IPS-18c (cell line): ENCODE data around the gene GFOD1.
"Not testable (repeated sequence)": the region's sequence is repeated elsewhere in the genome, so short reads cannot be mapped to it uniquely, and the experiment has no call there.

Source experiments
- H3K4me3 ChIP-seq: 2 replicates; pipeline ENCODE4 v1.7.0; 2013; ENCODE audit warnings: low read depth, mild to moderate bottlenecking, low read length, moderate library complexity; ENCODE audit not compliant: insufficient read depth
- H3K9me3 ChIP-seq: one replicate; pipeline ENCODE4 v1.6.1; 2013; ENCODE audit warnings: mild to moderate bottlenecking, low read length, moderate library complexity; ENCODE audit not compliant: control insufficient read depth, insufficient read depth

Gene GFOD1

DNA sequence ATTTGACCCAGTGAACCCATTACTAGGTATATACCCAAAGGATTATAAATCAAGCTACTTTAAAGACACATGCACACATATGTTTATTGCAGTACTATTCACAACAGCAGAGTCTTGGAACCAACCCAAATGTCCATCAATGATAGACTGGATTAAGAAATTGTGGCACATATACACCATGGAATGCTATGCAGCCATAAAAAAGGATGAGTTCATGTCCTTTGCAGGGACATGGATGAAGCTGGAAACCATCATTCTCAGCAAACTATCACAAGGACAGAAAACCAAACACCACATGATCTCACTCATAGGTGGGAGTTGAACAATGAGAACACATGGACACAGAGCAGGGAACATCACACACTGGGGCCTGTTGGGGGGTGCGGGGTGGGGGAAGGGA, 98.2 kb downstream of the GFOD1 start:
- not testable (repeated sequence) for H3K9me3 ChIP-seq

DNA sequence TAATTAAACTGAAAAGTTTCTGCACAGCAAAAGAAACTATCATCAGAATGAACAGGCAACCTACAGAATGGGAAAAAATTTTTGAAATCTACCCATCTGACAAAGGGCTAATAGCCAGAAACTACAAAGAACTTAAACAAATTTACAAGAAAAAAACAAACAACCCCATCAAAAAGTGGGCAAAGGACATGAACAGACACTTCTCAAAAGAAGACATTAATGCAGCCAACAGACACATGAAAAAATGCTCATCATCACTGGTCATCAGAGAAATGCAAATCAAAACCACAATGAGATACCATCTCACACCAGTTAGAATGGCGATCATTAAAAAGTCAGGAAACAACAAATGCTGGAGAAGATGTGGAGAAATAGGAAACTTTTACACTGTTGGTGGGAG, 98.6 kb downstream of the GFOD1 start:
- not testable (repeated sequence) for H3K4me3 ChIP-seq, H3K9me3 ChIP-seq

More for the DNA sequence above, 98.2 kb downstream of the GFOD1 start:
- not testable (repeated sequence) for H3K4me3 ChIP-seq

DNA sequence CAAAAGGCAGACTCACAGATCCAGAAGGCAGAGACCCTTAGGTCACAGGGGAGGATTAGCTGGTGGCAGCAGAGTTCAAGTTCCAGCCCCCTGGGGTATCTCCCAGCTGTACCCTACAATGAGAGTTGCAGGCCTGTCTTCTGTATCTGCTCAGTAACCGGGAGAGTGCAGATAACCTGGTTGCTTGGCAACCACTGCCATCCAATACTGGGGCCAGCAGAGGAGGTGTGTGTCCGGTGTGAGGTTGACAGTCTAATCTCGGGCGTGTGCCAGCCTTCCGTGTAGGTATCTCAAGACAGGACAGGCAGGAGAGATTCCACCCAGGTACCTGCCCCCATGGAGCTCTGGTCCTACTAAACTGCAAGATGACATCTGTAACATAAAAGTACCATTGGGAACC, 102.4 kb downstream of the GFOD1 start:
- Histone ChIP-seq H3K9me3 (no peaks in the 10 kb centered on the region), H3K4me3 (no peak overlapping the region)

DNA sequence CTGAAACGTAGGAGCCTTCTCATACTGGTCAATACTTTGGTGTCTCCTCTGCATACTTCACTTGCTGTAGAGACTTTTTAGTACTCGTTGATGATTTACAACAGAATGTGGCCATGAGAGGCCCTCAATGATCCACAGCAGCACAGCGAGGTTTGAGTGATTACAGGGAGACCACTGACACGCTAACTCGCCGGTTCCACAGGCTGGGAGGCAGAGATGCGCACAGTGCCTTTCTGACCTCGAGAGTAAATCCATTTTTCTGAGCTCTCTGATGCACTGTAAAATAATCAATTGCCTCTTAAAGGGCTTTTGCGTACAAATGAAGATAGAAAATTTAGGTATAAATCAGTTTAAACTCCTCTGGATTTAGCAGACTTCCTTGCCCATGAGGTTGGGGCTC, 102.9 kb downstream of the GFOD1 start:
- H3K9me3 ChIP-seq = no peaks in the 10 kb centered on the region

DNA sequence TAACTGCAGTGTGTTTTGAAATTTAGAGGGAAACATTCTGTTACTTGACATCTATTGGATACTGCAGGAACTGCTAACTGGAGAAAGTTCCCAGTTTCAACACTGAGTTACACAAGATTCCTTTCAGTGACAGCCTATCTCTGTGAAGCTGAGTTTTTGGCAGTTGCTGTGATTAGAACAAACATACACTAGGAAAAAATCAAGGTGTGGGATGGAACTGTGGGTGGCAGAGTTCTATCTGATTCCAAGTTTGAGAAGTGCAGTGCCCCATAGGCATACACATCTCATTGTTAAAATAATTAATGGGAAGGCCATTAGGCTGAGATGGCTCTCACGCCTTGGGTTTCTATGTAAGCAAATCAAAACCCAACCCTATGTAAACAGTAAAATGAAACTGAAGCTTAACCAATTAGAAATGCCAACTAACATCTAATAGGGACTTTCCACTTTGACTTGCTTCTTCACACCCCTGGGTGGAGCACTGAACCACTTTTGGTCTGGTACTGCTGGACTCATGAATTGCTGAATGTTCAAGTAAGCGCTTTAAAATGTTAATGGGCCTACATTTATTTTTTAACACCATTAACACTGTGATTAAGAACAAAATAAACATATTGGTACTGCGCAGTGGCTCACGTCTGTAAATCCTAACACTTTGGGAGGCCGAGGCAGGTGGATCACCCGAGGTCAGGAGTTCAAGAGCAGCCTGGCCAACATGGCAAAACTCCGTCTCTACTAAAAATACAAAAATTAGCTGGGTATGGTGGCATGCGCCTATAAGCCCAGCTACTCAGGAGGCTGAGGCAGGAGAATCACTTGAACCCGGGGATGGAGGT, 103.9 kb downstream of the GFOD1 start:
- no peak overlapping the region for H3K4me3 ChIP-seq
- no peaks in the 10 kb centered on the region for H3K9me3 ChIP-seq

More for the DNA sequence above, 102.9 kb downstream of the GFOD1 start:
- no peak overlapping the region for H3K4me3 ChIP-seq

DNA sequence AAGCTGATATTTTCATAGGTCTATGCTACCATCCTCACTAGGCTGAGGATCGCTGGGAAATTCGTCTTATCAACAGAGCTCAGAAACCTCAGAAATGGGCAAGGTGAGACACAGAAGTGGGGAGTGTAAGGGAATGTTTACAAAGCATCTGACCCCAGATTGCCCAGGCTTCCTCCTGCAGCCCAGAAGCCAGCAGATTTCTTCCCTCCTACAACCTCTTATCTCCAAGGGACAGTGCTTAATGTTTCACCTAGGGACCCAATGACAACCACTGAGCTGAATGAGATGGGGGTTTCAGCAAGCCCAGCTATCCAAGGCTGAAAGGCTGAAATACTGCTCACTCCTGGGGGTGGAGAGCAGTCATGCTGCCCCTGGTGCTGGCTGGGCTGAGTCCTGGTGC, 106.6 kb downstream of the GFOD1 start:
- Histone ChIP-seq H3K9me3 (no peaks in the 10 kb centered on the region), H3K4me3 (no peak overlapping the region)

DNA sequence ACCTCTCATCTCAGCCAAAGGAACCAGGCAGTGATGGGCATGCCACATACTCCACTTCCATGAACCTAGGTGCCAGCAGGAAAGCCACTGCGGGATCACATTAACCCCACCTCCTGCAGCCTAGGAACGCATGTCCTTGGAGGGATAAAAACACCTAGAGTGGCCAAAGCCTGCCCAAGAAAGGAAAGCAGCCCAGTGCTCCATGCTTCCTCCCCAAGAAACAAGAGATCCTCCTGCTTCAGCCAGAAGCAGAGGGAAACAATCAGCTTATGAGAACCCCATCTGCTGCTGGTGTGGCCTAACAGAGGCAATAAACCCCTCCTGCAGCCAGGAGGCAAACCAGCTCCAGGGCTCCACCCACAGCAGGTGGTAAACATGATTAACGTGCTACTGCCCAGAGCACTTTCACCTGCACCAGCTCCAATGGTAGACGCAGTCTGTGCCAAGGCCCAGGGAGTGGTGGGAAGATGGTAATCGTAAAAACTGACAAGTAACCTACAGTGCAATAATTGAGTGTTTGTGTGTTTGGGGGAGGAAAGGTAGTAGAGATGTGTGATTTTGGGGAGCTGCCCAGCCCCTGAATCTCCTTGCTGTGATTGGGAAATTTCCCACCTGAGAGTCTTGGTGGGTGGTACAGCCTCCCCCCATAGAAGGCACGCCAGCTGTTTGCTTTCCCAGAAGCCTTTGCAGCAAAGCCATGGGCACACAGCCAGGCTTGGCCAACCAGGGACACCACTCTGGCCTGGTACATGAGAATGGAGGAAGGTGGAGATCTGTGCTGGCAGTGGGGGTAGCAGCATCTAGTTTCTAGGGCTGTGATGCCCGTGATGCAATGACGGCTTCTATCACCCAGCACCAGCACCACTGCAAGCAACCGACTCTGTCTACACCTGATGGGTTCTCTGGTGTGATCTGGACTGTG, 108.5 kb downstream of the GFOD1 start:
- no peaks in the 10 kb centered on the region for H3K9me3 ChIP-seq
- H3K4me3 ChIP-seq = no peak overlapping the region

DNA sequence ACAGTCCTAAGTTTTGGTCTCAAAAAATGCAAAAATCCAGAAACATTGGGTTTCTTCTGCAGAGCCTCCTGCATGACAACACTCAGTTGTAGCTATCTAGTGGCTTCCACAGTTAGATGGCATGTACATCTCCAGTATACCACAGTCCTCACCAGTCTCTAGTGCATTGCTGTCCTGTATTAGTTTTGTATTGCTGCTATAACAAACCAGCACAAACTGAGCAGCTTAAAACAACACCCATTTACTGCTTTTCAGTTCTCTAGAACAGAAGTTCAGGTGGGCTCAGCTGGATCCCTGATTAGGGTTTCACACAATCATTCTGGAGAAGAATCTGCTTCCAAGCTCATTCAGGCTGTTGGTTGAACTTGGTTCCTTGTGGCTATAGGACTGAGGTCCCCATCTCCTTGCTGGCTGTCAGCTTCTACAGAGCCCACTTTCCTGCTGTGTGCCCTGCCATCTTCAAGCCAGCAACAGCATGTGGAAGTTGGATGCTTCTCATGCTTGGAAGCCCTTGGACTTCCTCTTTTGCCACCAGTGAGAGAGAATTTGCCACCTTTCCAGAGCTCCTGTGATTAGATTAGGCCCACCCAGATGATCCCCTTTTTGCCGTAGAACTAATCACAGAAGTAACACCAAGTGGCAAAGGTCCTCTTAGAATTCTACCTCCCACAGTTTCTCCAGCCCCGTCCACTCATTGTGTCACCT, 110.2 kb downstream of the GFOD1 start:
- Histone ChIP-seq H3K9me3 (no peaks in the 10 kb centered on the region), H3K4me3 (no peak overlapping the region)

DNA sequence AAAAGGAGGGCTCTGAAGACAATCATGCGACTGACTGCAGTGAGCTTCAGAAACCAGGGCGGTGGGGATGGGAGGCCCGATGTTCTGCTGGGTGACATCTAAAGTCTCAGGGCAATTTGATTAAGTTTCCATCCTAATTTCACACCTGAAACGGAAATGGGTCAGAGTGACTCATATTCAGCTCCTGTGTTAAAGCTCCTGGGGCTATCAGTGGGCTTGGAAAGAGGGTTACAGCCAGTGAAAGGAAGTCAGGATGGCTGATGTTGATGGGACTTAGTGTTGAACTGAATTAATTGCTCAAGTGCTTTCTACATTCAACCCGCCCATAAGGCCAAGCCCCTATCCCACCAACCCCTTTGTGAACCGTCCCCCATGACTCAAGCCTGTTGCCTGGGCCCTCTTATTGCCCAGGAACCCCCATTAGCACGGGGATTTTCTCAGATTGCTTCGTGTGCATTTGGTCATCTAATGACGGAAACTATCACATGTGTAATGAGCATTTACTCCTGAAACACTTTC, 112.0 kb downstream of the GFOD1 start:
- Histone ChIP-seq H3K4me3 (no peak overlapping the region), H3K9me3 (no peaks in the 10 kb centered on the region)

DNA sequence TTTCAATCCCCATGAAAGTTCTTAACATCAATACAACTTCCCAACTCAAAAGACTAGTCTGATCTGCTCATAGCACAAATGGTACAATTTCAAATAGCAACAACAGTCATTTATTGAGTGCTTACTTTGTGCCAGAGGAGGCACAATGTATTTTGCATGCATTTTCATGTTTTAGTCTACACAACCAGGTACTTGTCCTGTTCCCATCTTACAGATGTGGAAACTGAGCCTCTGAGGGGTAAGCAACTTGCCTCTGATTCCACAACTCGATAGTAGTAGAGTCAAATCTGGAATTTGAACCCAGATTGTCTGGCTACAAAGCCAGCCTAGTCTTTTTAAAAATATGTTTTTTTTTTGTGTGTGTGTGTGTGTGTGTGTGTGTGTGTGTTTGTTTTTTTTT, 113.5 kb downstream of the GFOD1 start:
- H3K9me3 ChIP-seq = no peaks in the 10 kb centered on the region

DNA sequence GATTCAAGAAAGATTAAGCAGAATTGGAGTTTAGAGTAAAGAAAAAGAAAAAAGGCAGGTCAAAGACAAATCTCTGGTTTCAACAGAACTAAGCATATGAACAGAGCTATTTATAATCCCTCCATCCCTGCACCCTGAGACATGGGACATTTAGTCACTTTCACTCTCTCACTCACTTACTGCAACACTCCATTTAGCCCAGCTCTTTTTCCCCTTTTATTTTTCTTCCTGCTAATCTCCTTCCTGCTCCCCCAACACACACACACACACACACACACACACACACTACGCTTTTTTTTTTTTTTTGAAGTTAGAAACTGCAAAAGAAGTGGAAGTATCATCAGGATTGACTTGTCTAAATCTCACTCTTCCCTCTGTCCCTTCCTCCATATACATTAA, 113.9 kb downstream of the GFOD1 start:
- H3K9me3 ChIP-seq = no peaks in the 10 kb centered on the region
- H3K4me3 ChIP-seq = no peak overlapping the region

More for the DNA sequence above, 113.5 kb downstream of the GFOD1 start:
- H3K4me3 ChIP-seq = no peak overlapping the region

DNA sequence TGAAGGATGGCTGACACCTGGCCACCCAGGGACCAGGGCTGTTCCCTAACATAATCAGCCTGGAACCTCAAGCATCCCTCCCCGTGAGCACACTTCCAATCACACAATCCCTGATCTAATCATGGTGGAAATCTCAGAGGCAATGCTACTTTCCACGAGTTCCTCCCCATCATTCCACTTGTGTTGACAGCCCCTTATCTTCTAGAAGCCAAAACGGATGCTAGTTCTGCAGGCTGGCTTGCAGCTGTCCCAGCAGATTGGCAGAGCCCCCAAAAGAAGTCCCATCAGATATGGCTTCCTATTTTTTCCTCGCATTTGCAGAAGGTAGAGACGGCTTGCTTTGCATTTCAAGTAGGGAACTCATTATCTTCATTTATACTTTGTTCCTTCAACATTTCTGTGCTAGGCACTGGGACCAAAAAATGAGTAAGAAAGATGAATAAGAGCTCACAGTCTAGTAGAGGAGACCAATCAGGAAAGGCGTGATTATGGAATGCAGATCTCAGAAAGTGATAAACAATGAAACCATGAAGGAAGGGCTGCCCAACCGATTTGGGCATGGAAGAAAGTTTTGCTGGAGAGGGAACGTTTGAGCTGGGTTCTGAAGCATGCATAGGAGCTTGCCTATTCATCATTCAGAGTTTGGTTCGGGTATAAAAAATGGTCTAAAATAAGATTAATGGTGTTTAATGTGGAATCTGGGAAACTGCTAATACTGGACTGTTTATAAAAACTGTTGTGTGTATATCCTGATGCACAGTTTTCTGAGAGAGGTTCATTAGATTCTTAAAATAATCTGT, 114.5 kb downstream of the GFOD1 start:
- no peak overlapping the region for H3K4me3 ChIP-seq
- H3K9me3 ChIP-seq = no peaks in the 10 kb centered on the region

DNA sequence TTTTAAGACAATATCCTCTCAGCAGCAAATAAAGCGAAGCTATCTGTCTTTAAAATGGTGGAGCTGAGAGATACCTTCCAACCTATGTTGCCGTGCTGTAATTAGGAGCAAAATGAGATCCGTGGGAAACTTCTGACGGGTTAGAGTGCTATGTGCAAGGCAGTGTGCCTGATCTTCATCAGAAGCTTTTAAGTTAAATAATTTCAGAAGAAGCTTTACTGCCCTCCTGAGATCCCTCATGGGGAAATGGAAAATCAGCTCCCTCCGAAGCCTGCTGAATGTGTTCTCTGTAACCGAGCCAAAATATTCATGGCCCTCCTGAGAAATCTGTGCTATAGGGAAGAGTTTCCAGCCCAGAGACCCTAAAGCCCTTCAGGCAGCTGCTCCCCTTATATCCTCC, 115.3 kb downstream of the GFOD1 start:
- no peaks in the 10 kb centered on the region for H3K9me3 ChIP-seq
- H3K4me3 ChIP-seq = no peak overlapping the region

DNA sequence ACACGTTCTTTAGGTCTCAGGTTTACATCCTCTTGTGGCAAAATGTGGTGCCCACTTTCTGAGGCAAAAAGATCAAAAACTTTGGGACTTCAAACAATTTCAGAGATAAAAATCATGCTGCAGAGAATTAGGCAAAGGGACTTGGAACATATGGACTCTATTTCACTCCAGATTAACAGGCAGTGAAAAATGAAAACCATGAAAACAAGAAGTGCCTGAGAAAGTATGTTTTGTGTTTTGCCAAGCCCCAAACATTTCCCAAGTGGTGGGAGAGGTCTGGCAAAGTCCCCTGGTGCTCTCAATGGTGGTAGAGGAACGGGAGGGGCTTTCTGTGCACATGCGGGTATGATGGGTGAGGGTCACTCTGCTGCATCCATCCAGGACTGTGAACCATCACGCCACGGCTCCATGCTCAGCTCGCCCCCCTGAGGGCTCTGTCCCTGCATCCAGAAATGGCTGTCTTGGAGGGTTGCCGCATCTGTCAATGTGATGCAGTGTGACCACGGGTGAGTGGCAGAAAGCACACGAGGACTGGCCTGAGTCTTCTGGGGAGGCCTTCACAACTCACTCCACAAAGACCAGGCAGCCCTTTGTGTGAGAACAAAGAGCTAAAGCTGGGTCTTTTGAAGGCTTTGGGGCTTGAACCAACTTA, 115.9 kb downstream of the GFOD1 start:
- no peaks in the 10 kb centered on the region for H3K9me3 ChIP-seq
- no peak overlapping the region for H3K4me3 ChIP-seq

DNA sequence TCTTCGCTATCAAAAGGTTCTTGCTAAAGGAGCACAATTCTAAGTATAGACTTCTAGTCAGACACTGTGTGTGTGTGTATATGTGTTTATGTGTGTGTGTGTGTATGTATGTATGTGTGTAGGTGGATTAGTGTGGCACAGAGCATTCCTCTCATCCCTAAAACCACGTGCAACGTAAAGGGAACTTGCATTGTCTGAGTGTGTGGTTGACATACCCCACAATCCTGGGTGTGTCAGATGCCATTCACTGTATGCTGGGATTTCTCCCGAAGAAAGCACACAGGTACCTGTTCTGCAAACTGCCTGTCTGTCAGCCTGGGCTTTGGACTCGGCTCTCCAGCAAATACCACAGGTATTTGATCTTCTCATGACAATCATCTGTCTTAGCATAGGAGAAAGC, 116.8 kb downstream of the GFOD1 start:
- Histone ChIP-seq H3K4me3 (no peak overlapping the region), H3K9me3 (no peaks in the 10 kb centered on the region)

DNA sequence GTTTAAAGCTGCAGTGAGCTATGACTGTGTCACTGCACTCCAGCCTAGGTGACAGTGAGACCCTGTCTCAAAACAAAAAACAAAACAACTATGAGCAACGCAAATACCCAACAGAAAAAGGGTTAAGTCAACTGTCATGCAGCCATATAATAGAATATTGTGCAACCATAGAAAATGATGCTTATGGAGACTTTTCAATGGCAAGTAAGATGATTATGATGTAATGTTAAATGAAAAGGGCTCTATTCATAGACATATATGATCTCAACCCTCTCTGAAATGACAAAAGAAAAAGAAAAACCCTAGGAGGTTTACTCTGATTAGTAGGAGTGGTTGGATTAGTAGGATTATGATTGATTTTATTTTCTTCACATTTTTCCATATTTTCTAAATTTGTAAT, 117.8 kb downstream of the GFOD1 start:
- no peak overlapping the region for H3K4me3 ChIP-seq
- H3K9me3 ChIP-seq = no peaks in the 10 kb centered on the region
